ENCODE measurements around the gene MB.

The MB gene

GRCh38 chr22:35605851-35606481 is 11.2 kb downstream of the MB start:
- ATAC-seq (ENCODE audit: low read depth) (no peak), DNase-seq (ENCODE audit: low spot score) (no peak)
- Histone ChIP-seq H3K36me3 (ENCODE audit: low read depth) (no peaks in the 10 kb centered on the region), H3K27me3 (ENCODE audit: insufficient read depth, poor library complexity, severe bottlenecking) (no peaks in the 10 kb centered on the region), H3K27ac (ENCODE audit: poor library complexity, severe bottlenecking) (no peak overlapping the region), H3K4me1 (ENCODE audit: insufficient read depth, poor library complexity, severe bottlenecking) (peaks cover 7% of the 10 kb centered on the region), H3K9me3 (ENCODE audit: severe bottlenecking) (no peaks in the 10 kb centered on the region), H3K4me3 (ENCODE audit: severe bottlenecking) (no peak overlapping the region)
- TF ChIP-seq CTCF (IDR thresholded peaks at IDR 0.05; ENCODE audit: poor library complexity, severe bottlenecking), result no peak

DNA sequence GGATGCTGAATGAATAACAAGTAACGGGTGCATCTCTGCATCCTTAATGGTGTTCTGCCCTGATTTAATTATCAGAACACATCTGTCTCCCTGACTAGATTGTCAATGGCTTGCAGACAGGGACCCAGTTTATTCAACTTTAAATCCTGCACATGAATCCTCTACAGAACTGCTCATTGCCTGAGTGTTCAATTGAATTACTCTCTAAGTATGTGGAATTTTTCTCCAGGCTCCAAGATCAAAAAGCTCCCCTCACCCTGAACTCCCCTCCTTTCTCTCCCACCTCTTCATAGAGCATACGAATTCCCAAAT is 11.8 kb downstream of the MB start:
- Histone ChIP-seq H3K27me3 (ENCODE audit: insufficient read depth, poor library complexity, severe bottlenecking) (no peaks in the 10 kb centered on the region), H3K4me1 (ENCODE audit: insufficient read depth, poor library complexity, severe bottlenecking) (peaks cover 7% of the 10 kb centered on the region), H3K4me3 (ENCODE audit: severe bottlenecking) (no peak overlapping the region), H3K27ac (ENCODE audit: poor library complexity, severe bottlenecking) (peak overlapping the region; percentile 14), H3K36me3 (ENCODE audit: low read depth) (no peaks in the 10 kb centered on the region), H3K9me3 (ENCODE audit: severe bottlenecking) (no peaks in the 10 kb centered on the region)
- no peak for ATAC-seq (ENCODE audit: low read depth)
- no peak for TF ChIP-seq CTCF (IDR thresholded peaks at IDR 0.05; ENCODE audit: poor library complexity, severe bottlenecking)
- no peak for DNase-seq (ENCODE audit: low spot score)

DNA sequence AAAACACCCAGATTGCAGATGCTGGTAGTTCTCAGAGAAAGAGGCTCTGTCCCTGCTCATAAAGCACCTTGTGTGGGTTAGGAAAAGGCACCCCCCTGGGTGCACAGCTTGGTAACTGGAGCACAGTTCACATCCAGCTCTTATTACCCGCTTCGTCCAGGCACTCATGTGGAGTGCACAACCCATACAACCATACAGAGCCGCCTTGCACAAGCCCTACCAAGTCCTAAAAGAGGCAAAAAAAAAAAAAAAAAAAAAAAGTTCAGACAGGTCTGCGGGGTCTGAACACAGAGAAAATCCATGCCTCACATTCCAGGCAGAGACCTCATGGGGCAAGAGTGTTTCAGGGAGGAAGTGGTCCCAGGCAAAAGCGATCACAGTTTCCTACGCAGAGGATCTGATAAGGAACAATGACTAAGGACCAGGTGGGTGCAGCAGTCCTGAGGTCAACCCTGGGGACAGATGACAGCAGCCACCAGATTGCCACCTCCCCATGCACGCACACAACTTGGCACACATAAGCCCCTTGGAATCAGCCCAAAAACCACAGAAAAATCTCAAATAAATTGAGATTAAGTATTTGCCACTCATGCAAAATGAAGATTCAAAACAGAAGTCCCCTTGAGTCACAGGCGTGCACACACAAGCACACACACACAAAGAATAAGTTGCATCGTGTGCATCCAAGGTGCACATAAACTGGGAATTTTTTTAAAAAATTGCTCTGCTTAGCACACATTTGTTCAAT is 12.3 kb downstream of the MB start:
- H3K4me3 ChIP-seq (ENCODE audit: severe bottlenecking), result no peak overlapping the region
- peak overlapping the region; percentile 14 for H3K27ac ChIP-seq (ENCODE audit: poor library complexity, severe bottlenecking)
- no peak for TF ChIP-seq CTCF (IDR thresholded peaks at IDR 0.05; ENCODE audit: poor library complexity, severe bottlenecking)
- ATAC-seq (ENCODE audit: low read depth) (no peak), DNase-seq (ENCODE audit: low spot score) (no peak)
- peaks cover 7% of the 10 kb centered on the region for H3K4me1 ChIP-seq (ENCODE audit: insufficient read depth, poor library complexity, severe bottlenecking)
- no peaks in the 10 kb centered on the region for H3K9me3 ChIP-seq (ENCODE audit: severe bottlenecking)
- H3K36me3 ChIP-seq (ENCODE audit: low read depth), result no peaks in the 10 kb centered on the region
- H3K27me3 ChIP-seq (ENCODE audit: insufficient read depth, poor library complexity, severe bottlenecking), result no peaks in the 10 kb centered on the region

- Histone ChIP-seq H3K4me3 (ENCODE audit: severe bottlenecking) (no peak overlapping the region), H3K36me3 (ENCODE audit: low read depth) (no peaks in the 10 kb centered on the region), H3K4me1 (ENCODE audit: insufficient read depth, poor library complexity, severe bottlenecking) (peaks cover 7% of the 10 kb centered on the region), H3K9me3 (ENCODE audit: severe bottlenecking) (no peaks in the 10 kb centered on the region), H3K27me3 (ENCODE audit: insufficient read depth, poor library complexity, severe bottlenecking) (no peaks in the 10 kb centered on the region), H3K27ac (ENCODE audit: poor library complexity, severe bottlenecking) (peak overlapping the region; percentile 34)
- peak; percentile 98 for ATAC-seq (ENCODE audit: low read depth)
- DNase-seq (ENCODE audit: low spot score), result peak; percentile 80
- no peak for TF ChIP-seq CTCF (IDR thresholded peaks at IDR 0.05; ENCODE audit: poor library complexity, severe bottlenecking)
These were observed 15.2 kb downstream of the MB start for GRCh38 chr22:35601743-35602615.
